22Rv1 (cell line): Measurements from ENCODE around the gene ORM2.

Source experiments
- ZFX ChIP-seq: fragments of 450-650 bp; IDR thresholded peaks from 2 replicates; pipeline ENCODE4 v1.6.1; 2017; ENCODE audit warnings: antibody characterized with exemption, borderline replicate concordance
- TF ChIP-seq, protein P1 (sequence below): fragments of 450-650 bp; IDR thresholded peaks from 2 replicates; pipeline ENCODE4 v1.5.1; 2017; ENCODE audit warnings: mild to moderate bottlenecking

DNA sequence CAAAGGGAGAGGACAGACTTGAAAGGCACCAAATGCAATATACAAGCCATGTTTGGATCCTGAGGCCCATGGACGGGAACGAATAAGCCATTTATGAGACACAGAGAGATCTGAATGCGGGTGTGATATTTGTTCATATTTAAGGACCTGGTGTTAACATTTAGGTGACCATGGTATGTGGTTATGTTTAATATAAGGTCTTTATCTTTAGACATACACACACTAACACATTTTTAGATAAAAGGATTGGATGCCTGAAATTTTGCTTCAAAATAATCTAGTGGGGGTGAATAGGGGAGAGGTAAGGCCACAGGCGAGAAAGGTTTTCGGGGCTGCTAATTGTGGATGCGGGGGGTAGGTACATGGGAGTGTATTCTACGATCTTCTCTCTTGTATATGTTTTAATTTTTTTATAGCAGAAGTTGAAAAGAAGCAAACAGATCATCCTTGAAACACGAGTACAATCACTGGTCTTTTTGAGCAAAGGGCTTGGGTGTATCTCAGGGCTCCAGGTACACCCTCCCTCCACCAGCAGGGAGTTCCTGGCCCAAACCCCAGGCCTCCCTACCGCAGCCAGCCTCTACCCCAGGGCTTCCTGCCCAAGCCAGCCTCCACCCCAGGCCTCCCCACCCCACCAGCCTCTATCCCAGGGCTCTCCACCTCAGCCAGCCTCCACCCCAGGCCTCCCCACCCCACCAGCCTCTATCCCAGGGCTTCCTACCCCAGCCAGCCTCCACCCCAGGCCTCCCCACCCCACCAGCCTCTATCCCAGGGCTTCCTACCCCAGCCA lies 45.9 kb downstream of the ORM2 start:
- TF ChIP-seq, protein P1, sequence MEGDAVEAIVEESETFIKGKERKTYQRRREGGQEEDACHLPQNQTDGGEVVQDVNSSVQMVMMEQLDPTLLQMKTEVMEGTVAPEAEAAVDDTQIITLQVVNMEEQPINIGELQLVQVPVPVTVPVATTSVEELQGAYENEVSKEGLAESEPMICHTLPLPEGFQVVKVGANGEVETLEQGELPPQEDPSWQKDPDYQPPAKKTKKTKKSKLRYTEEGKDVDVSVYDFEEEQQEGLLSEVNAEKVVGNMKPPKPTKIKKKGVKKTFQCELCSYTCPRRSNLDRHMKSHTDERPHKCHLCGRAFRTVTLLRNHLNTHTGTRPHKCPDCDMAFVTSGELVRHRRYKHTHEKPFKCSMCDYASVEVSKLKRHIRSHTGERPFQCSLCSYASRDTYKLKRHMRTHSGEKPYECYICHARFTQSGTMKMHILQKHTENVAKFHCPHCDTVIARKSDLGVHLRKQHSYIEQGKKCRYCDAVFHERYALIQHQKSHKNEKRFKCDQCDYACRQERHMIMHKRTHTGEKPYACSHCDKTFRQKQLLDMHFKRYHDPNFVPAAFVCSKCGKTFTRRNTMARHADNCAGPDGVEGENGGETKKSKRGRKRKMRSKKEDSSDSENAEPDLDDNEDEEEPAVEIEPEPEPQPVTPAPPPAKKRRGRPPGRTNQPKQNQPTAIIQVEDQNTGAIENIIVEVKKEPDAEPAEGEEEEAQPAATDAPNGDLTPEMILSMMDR, result no peak
- TF ChIP-seq ZFX, result no peak
